T-helper 2 cell (primary cell): Measurements from ENCODE around the gene MPV17L2.

Experiments used
- DNase-seq, 5 experiments: peaks; one replicate each; pipeline versions ENCODE4 v3.0.0 to v3.0.0-alpha.2; 2012 to 2022

Gene MPV17L2

GRCh38 chr19:18160971-18161635, 31.9 kb upstream of the MPV17L2 start:
- peak; percentile 65 to 75 (median 73) for DNase-seq

- no peak for DNase-seq
Observed at GRCh38 chr19:18161636-18162002, 31.4 kb upstream of the MPV17L2 start.

DNA sequence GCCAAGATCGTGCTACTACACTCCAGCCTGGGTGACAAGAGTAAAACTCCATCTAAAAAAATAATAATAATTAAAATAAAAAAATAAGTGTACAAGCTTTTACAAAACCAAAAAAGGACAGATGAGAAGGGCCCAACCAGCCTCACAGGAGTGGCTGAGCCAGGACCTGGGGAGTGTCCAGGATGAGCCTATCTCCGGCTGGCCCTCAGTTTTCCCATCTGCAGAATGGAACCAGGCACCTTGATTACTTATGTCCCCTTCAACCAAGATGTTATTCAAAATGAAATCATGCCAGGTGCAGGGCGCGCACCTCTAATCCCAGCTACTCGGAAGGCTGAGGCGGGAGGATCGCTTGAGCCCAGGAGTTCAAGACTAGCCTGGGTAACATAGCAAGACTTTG, 28.9 kb upstream of the MPV17L2 start:
- no peak for DNase-seq

DNA sequence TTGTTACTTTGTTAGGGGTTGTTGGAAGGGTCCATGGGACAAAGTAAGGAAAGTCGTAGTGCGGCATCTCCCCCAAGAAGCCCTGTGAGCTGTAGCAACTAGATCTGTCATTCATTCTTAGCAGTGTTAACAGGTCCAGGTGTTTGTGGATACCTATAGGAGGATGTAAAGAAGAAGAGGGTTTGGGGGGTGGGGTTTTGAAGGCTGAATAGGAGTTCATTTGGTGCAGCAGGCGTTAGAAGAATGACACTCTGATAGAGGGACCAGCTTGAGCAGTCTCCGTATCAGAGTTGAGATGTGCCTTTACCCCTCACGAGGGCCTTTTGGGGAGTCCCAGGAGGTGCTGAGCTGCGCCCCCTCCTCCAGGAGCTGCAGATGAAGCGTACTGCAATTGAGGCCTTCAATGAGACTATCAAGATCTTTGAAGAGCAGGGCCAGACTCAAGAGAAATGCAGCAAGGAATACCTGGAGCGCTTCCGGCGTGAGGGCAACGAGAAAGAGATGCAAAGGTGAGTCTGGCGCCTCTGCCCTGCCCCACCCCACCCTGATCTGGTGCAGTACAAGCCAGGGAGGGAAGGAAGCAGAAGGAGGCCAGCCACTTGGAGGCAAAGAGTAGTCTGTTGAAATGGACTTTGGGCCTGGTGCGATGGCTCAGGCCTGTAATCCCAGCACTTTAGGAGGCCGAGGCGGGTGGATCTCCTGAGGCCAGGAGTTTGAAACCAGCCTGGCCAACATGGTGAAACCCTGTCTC, 27.0 kb upstream of the MPV17L2 start:
- no peak for DNase-seq

DNA sequence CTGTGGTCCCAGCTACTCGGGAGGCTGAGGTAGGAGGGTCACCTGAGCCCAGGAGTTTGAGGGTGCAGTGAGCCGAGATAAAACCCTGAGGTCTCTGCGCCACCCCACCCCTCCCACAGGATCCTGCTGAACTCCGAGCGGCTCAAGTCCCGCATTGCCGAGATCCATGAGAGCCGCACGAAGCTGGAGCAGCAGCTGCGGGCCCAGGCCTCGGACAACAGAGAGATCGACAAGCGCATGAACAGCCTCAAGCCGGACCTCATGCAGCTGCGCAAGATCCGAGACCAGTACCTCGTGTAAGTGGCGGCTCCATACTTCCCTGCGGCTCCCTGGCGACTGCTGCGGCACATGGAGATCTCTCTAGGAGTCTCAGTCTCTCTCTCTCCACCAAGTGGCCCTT, 26.0 kb upstream of the MPV17L2 start:
- no peak for DNase-seq

GRCh38 chr19:18167975-18168645, 24.9 kb upstream of the MPV17L2 start:
- DNase-seq: peak; percentile 21 to 61 (median 44)

GRCh38 chr19:18168673-18169381, 24.2 kb upstream of the MPV17L2 start:
- no peak for DNase-seq

DNA sequence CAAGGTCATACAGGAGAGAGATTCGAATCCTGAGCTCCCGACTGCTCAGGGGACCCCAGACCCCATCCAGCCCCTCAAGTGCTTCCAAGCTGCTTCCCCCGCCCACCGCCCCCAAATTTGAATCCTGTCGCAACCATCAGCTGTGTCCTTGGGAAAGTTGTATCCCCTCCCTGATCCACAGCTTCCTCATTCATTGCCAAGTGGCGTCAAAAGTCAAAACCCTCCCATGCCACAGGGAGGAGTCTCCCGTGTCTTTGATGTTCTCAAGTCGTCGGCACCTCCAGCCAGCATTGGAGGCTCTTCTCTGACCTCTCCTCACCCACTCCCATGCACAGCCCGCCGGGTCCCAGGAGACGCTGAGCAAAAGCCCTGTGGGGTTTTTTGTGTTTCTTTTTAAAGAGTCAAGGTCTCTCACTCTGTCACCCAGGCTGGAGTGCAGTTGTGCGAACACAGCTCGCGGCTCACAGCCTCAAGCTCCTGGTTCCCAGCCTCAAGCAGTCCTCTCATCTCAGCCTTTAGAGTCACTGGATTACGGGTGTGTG, 22.2 kb upstream of the MPV17L2 start:
- DNase-seq: no peak

- no peak for DNase-seq
Observed at GRCh38 chr19:18171605-18172327, 21.3 kb upstream of the MPV17L2 start.

DNA sequence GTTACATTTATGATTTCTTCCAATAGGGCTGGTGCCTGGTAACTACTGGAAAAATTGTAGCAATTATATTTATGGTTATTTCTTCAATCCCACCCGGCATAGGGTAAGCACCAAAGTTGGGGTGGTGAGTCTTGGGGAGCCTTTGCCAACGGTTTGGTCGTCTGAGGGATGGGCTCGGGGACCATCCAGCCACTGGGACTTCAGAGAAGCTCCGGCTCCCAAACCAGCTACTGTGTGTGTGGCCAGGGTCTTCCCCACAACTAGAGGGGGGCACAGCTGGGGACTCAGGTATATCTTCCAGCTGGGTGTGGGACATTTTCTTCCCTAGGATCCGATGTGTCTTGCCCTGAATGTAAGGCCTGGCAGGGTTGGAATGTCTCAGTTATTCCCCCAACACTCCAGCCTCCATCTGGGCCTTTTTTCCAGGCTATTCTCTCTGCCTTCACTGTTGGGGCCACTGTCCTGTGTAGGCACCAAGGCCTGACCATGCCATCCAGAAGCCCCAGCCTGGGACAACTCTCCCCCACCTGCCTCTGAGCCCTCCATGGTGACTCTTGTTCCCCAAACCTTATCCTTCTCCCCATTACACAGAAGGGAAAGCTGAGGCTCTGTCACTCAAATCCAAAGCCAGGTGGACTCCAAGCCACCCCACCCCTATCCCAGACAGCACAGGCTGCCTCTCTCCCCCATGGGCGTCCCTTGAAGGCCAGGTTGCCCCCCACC, 20.5 kb upstream of the MPV17L2 start:
- DNase-seq: no peak

DNA sequence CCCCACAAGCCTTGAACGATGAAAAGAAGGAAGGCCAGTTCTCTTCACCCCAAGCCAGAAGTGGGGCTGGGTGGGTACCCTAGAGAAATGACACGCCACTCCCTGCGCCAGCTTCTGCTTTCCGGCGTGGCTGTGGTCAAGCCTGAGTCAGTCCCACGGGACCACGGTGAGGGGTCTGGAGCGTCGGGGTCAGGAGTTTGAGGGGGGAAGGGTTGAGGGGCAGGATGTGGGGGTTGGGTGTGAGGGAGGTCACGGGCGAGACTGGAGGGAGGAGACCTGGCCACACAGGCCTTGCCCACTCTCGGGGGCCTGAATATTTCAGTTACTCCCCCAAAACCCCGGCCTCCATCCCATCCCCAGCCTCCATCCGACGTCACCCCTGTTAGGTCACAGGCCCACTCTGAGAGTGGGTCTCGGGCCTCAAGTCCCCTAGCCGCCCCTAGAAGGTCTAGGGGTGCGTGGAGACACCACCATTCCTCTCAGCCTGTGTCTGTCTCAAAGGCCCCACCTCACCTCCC, 19.9 kb upstream of the MPV17L2 start:
- no peak for DNase-seq

DNA sequence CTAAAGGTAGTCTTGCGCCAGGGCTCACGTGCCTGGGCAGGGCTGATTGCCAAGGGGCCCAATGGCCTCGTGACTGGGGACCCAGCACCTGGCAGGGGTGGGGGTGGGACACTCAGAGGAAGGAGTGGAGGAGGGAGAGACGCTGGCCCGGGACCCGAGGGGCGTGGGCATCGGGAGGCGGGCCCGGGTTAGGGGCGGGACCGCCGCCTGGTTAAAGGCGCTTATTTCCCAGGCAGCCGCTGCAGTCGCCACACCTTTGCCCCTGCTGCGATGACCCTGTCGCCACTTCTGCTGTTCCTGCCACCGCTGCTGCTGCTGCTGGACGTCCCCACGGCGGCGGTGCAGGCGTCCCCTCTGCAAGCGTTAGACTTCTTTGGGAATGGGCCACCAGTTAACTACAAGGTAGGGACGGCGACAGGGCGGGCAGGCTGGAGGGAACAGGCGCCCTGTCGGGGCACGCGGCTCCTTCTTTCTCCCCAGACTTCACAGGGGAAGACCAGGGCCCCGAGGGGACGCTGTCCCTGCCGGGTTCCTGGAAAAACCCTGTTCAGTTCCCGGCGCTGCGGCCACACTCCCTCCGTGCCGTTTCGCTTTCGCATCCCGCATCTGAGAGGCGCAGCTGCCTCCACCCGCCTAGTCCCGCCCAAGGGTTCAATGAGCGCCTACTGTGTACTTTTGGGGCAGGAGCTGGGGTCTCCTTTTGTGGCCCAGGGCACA, 19.3 kb upstream of the MPV17L2 start, which contains the start of gene IFI30:
Gene IFI30 (plus strand): TSS at position 242 of the 717 bp plus-strand sequence. CDS start 29 bp downstream, at position 271.
- DNase-seq: peak; percentile 25 to 63 (median 46)

DNA sequence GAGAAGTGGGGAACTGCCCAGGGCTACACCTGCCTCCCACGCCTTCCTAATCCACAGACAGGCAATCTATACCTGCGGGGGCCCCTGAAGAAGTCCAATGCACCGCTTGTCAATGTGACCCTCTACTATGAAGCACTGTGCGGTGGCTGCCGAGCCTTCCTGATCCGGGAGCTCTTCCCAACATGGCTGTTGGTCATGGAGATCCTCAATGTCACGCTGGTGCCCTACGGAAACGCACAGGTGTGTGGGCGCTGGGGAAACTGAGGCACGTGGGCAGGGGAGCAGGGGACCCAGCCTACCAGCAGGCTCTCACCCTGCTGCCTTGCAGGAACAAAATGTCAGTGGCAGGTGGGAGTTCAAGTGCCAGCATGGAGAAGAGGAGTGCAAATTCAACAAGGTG, 18.0 kb upstream of the MPV17L2 start:
- no peak for DNase-seq

DNA sequence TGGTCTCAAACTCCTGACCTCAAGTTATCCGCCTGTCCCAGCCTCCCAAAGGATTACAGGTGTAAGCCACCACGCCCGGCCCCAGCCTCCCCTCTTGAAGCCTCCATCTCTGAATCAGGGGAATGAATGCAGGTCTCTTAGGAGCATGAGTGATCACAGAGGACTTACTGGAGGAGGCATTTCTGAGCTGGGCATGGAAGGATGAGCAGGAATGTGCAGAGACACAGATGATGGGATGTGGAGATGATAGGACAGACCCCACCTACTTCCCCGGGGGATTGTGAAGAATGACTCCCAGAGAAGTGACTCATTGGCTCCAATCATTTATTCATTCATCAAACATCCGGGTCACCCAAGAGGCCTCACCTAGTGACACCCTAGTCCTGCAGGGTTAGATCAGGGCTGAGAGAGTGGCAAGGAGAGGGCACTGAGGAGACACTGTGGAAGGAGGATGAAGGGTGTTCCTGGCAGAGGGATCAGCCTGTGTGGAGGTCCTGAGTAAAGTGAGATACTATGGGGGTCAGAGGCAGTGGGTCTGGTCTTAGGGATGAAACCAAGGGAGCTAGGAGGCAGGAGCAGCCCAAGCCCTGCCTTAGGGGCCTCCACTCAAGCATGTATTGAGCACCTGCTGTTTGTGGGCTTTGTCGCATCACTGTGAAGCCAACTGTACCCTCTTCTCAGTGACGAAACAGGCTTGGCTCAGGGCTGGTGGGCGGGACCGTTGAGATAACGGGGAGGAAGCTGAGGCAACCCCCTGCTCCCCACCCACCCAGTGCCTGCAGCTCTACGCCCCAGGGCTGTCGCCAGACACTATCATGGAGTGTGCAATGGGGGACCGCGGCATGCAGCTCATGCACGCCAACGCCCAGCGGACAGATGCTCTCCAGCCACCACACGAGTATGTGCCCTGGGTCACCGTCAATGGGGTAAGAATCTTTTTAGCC, 16.4 kb upstream of the MPV17L2 start:
- DNase-seq: no peak

DNA sequence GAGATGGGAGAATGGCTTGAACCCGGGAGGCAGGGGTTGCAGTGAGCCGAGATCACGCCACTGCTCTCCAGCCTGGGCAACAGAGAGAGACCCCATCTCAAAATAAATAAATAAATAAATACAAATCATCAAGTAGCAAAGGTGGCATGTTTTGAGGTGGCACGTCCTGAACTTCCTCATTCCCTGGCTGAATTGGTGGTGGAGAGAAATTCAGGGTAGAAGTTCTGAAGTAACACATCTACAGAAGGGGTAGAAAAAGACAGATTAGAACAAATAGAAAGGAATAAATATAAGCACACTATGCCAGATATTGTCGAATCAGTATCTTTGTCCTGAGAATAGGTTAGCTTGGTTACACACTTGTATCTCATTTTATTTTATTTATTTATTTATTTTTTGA, 13.1 kb upstream of the MPV17L2 start:
- DNase-seq: no peak

GRCh38 chr19:18183529-18183928, 9.5 kb upstream of the MPV17L2 start:
- no peak for DNase-seq

- DNase-seq: no peak
Observed at GRCh38 chr19:18185538-18185937, 7.5 kb upstream of the MPV17L2 start.

- no peak for DNase-seq
Observed at GRCh38 chr19:18190278-18190677, 2.7 kb upstream of the MPV17L2 start.

- DNase-seq: no peak
Observed at GRCh38 chr19:18191640-18192062, 1.4 kb upstream of the MPV17L2 start.
